Endometrial microvascular endothelial cells (primary cell): ENCODE results near the gene OBP2B. TPM values are rescaled to one million over a fixed set of nuclear protein-coding genes. Genes with fewer than 3 reads are reported as not detected.
"Not testable (repeated sequence)": the region's sequence is repeated elsewhere in the genome, so short reads cannot be mapped to it uniquely, and the experiment has no call there.

Source experiments
- in situ Hi-C: cut with HindIII; loops from 2 replicates; pipeline ENCODE4 v1.10.0; 2017; ENCODE audit warnings: low sequenced_read_pairs, low pct_unique_long_range_greater_than_20kb; ENCODE audit errors: inconsistent ontology term
- total RNA-seq: library from RNA; depleted of rRNA; stranded (reverse); fragments of >200 nt; gene quantifications from one replicate; pipeline ENCODE4 v1.2.3, GENCODE V29; 2015; ENCODE audit errors: inconsistent ontology term

OBP2B gene
- total RNA-seq, 1 donor from 2014 or later: not detected

GRCh38 chr9:133225171-133226011 is 16.3 kb upstream of the OBP2B start:
- in situ Hi-C loops: no loop called here

GRCh38 chr9:133224762-133225161 is 15.7 kb upstream of the OBP2B start:
- in situ Hi-C loops: no loop called here

GRCh38 chr9:133223159-133223756 is 14.2 kb upstream of the OBP2B start:
- in situ Hi-C loops: not testable (repeated sequence)

- in situ Hi-C loops: not testable (repeated sequence)
Measured at GRCh38 chr9:133221994-133222393, 12.9 kb upstream of the OBP2B start.

GRCh38 chr9:133221177-133221809 is 12.2 kb upstream of the OBP2B start:
- in situ Hi-C loops: no loop called here

- in situ Hi-C loops: not testable (repeated sequence)
Measured at GRCh38 chr9:133218049-133218975, 9.3 kb upstream of the OBP2B start.

GRCh38 chr9:133217333-133217988 is 8.4 kb upstream of the OBP2B start:
- in situ Hi-C loops: not testable (repeated sequence)

- in situ Hi-C loops: not testable (repeated sequence)
Measured at GRCh38 chr9:133214276-133214675, 5.2 kb upstream of the OBP2B start.

- in situ Hi-C loops: no loop called here
Measured at GRCh38 chr9:133210609-133211008, 1.6 kb upstream of the OBP2B start.

- in situ Hi-C loops: no loop called here
Measured at GRCh38 chr9:133210202-133210532, 1.1 kb upstream of the OBP2B start.

GRCh38 chr9:133209327-133210201 is 514 bp upstream of the OBP2B start:
- in situ Hi-C loops: not testable (repeated sequence)

GRCh38 chr9:133208171-133208879 is 725 bp downstream of the OBP2B start:
- in situ Hi-C loops: not testable (repeated sequence)

- in situ Hi-C loops: no loop called here
Measured at GRCh38 chr9:133207540-133208170, 1.4 kb downstream of the OBP2B start.

- in situ Hi-C loops: no loop called here
Measured at GRCh38 chr9:133207021-133207531, 2.0 kb downstream of the OBP2B start.

GRCh38 chr9:133205996-133206931 is 2.8 kb downstream of the OBP2B start:
- in situ Hi-C loops: no loop called here
